ENCODE results near the gene CDS2. TPM values are rescaled to one million over a fixed set of nuclear protein-coding genes. Genes with fewer than 3 reads are reported as not detected.

Gene CDS2
- total RNA-seq, 1 donor from 2014 or later = 36.9 TPM

GRCh38 chr20:5133998-5134397 is 7.2 kb downstream of the CDS2 start:
- H3K4me3 ChIP-seq (ENCODE audit: low read depth, low read length) = no peak overlapping the region
- H3K36me3 ChIP-seq (ENCODE audit: control insufficient read depth, insufficient read depth, low read length) = no peaks in the 10 kb centered on the region
- H3K27me3 ChIP-seq (ENCODE audit: control insufficient read depth, insufficient read depth, low read length) = no peaks in the 10 kb centered on the region
- DNase-seq (ENCODE audit: low read depth) = no peak
- no peak for TF ChIP-seq CTCF (IDR thresholded peaks at IDR 0.05; ENCODE audit: insufficient read depth, low read length, poor library complexity, severe bottlenecking)

- H3K27me3 ChIP-seq (ENCODE audit: control insufficient read depth, insufficient read depth, low read length) = no peaks in the 10 kb centered on the region
- no peak for DNase-seq (ENCODE audit: low read depth)
- TF ChIP-seq CTCF (IDR thresholded peaks at IDR 0.05; ENCODE audit: insufficient read depth, low read length, poor library complexity, severe bottlenecking) = no peak
- no peaks in the 10 kb centered on the region for H3K36me3 ChIP-seq (ENCODE audit: control insufficient read depth, insufficient read depth, low read length)
- H3K4me3 ChIP-seq (ENCODE audit: low read depth, low read length) = no peak overlapping the region
Observed at GRCh38 chr20:5135363-5136012, 8.7 kb downstream of the CDS2 start.

- Histone ChIP-seq H3K36me3 (ENCODE audit: control insufficient read depth, insufficient read depth, low read length) (no peaks in the 10 kb centered on the region), H3K27me3 (ENCODE audit: control insufficient read depth, insufficient read depth, low read length) (no peaks in the 10 kb centered on the region), H3K4me3 (ENCODE audit: low read depth, low read length) (no peak overlapping the region)
- no peak for TF ChIP-seq CTCF (IDR thresholded peaks at IDR 0.05; ENCODE audit: insufficient read depth, low read length, poor library complexity, severe bottlenecking)
- DNase-seq (ENCODE audit: low read depth) = no peak
Observed at GRCh38 chr20:5136096-5136495, 9.3 kb downstream of the CDS2 start.

- no peak overlapping the region for H3K4me3 ChIP-seq (ENCODE audit: low read depth, low read length)
- H3K36me3 ChIP-seq (ENCODE audit: control insufficient read depth, insufficient read depth, low read length) = no peaks in the 10 kb centered on the region
- DNase-seq (ENCODE audit: low read depth) = no peak
- no peaks in the 10 kb centered on the region for H3K27me3 ChIP-seq (ENCODE audit: control insufficient read depth, insufficient read depth, low read length)
- no peak for TF ChIP-seq CTCF (IDR thresholded peaks at IDR 0.05; ENCODE audit: insufficient read depth, low read length, poor library complexity, severe bottlenecking)
Observed at GRCh38 chr20:5140195-5140594, 13.4 kb downstream of the CDS2 start.

GRCh38 chr20:5141615-5142014 is 14.8 kb downstream of the CDS2 start:
- no peak for TF ChIP-seq CTCF (IDR thresholded peaks at IDR 0.05; ENCODE audit: insufficient read depth, low read length, poor library complexity, severe bottlenecking)
- no peaks in the 10 kb centered on the region for H3K27me3 ChIP-seq (ENCODE audit: control insufficient read depth, insufficient read depth, low read length)
- H3K36me3 ChIP-seq (ENCODE audit: control insufficient read depth, insufficient read depth, low read length) = no peaks in the 10 kb centered on the region
- no peak overlapping the region for H3K4me3 ChIP-seq (ENCODE audit: low read depth, low read length)
- DNase-seq (ENCODE audit: low read depth) = no peak

GRCh38 chr20:5143851-5144250 is 17.0 kb downstream of the CDS2 start:
- no peak for TF ChIP-seq CTCF (IDR thresholded peaks at IDR 0.05; ENCODE audit: insufficient read depth, low read length, poor library complexity, severe bottlenecking)
- H3K4me3 ChIP-seq (ENCODE audit: low read depth, low read length) = no peak overlapping the region
- DNase-seq (ENCODE audit: low read depth) = no peak
- no peaks in the 10 kb centered on the region for H3K36me3 ChIP-seq (ENCODE audit: control insufficient read depth, insufficient read depth, low read length)
- no peaks in the 10 kb centered on the region for H3K27me3 ChIP-seq (ENCODE audit: control insufficient read depth, insufficient read depth, low read length)
